SK-N-SH treated with all-trans-retinoic acid at 6 μM for 48 hours (cell line): ENCODE data around the gene PKN2.

Experiments
- ATAC-seq: fragments of 200-7000 bp; cut with Tn5 transposase; 3 replicates; pipeline ENCODE4 v1.9.1; 2020; ENCODE audit warnings: mild to moderate bottlenecking, moderate library complexity
- ARNTL ChIP-seq: fragments of 450-650 bp; formaldehyde crosslinking; IDR thresholded peaks from 2 replicates; pipeline ENCODE4 v1.5.0; 2020; ENCODE audit warnings: low read depth, mild to moderate bottlenecking, moderate library complexity, borderline replicate concordance
- BACH2 ChIP-seq: fragments of 250-450 bp; sonication (Bioruptor Pico); IDR thresholded peaks from 2 replicates; pipeline ENCODE4 v1.9.0; 2021; ENCODE audit warnings: mild to moderate bottlenecking, borderline replicate concordance
- CSDC2 ChIP-seq: fragments of 250-450 bp; sonication (Bioruptor Pico); IDR thresholded peaks from 2 replicates; pipeline ENCODE4 v1.5.0; 2020; ENCODE audit warnings: mild to moderate bottlenecking, moderate library complexity
- ESRRG ChIP-seq: fragments of 250-450 bp; sonication (Bioruptor Pico); IDR thresholded peaks from 2 replicates; pipeline ENCODE4 v1.6.1; 2021; ENCODE audit warnings: mild to moderate bottlenecking
- GLIS3 ChIP-seq: fragments of 250-450 bp; sonication (Bioruptor Pico); IDR thresholded peaks from 2 replicates; pipeline ENCODE4 v1.5.0; 2020; ENCODE audit warnings: mild to moderate bottlenecking, moderate library complexity
- ISL1 ChIP-seq: fragments of 250-450 bp; sonication (Bioruptor Pico); IDR thresholded peaks from 2 replicates; pipeline ENCODE4 v2.1.2; 2022; ENCODE audit warnings: mild to moderate bottlenecking, moderate library complexity
- PPARA ChIP-seq: fragments of 250-450 bp; sonication (Bioruptor Pico); IDR thresholded peaks from 2 replicates; pipeline ENCODE4 v1.5.0; 2020; ENCODE audit warnings: mild to moderate bottlenecking, borderline replicate concordance
- SNAI2 ChIP-seq: fragments of 250-450 bp; sonication (Bioruptor Pico); IDR thresholded peaks from 2 replicates; pipeline ENCODE4 v1.5.0; 2020; ENCODE audit warnings: mild to moderate bottlenecking, moderate library complexity
- TCF4 ChIP-seq: fragments of 250-450 bp; sonication (Bioruptor Pico); IDR thresholded peaks from 2 replicates; pipeline ENCODE4 v1.8.0; 2021; ENCODE audit warnings: mild to moderate bottlenecking, moderate library complexity, borderline replicate concordance
- TOX ChIP-seq: fragments of 250-450 bp; sonication (Bioruptor Pico); IDR thresholded peaks from 2 replicates; pipeline ENCODE4 v1.8.0; 2021; ENCODE audit warnings: mild to moderate bottlenecking, moderate library complexity, borderline replicate concordance
- ZC3H10 ChIP-seq: fragments of 250-450 bp; sonication (Bioruptor Pico); IDR thresholded peaks from 2 replicates; pipeline ENCODE4 v1.5.1; 2021; ENCODE audit warnings: mild to moderate bottlenecking, moderate library complexity
- ZFP30 ChIP-seq: fragments of 450-650 bp; formaldehyde crosslinking; IDR thresholded peaks from 2 replicates; pipeline ENCODE4 v1.5.0; 2022; ENCODE audit warnings: mild to moderate bottlenecking, moderate library complexity
- ZNF565 ChIP-seq: fragments of 450-650 bp; formaldehyde crosslinking; conservative IDR thresholded peaks from 2 replicates; pipeline ENCODE4 v1.5.0; 2020; ENCODE audit warnings: low read depth, mild to moderate bottlenecking, moderate library complexity
- ZNF70 ChIP-seq: fragments of 450-650 bp; formaldehyde crosslinking; IDR thresholded peaks from 2 replicates; pipeline ENCODE4 v1.5.0; 2020; ENCODE audit warnings: mild to moderate bottlenecking, moderate library complexity
- ZNF8 ChIP-seq: fragments of 450-650 bp; formaldehyde crosslinking; IDR thresholded peaks from 2 replicates; pipeline ENCODE4 v1.5.0; 2020; ENCODE audit warnings: mild to moderate bottlenecking, moderate library complexity
- TF ChIP-seq, protein P1 (sequence below): fragments of 250-450 bp; sonication (Bioruptor Pico); IDR thresholded peaks from 2 replicates; pipeline ENCODE4 v1.5.1; 2021; ENCODE audit warnings: mild to moderate bottlenecking, moderate library complexity
- TF ChIP-seq, protein P2 (sequence below): fragments of 250-450 bp; sonication (Bioruptor Pico); IDR thresholded peaks from 2 replicates; pipeline ENCODE4 v1.5.1; 2020; ENCODE audit warnings: low read depth, mild to moderate bottlenecking, moderate library complexity
- TF ChIP-seq, protein P3 (sequence below): fragments of 250-450 bp; sonication (Bioruptor Pico); IDR thresholded peaks from 2 replicates; pipeline ENCODE4 v1.8.0; 2020; ENCODE audit warnings: mild to moderate bottlenecking, moderate library complexity, borderline replicate concordance
- TF ChIP-seq, protein P4 (sequence below): fragments of 250-450 bp; sonication (Bioruptor Pico); IDR thresholded peaks from 2 replicates; pipeline ENCODE4 v1.8.0; 2021; ENCODE audit warnings: low read depth, mild to moderate bottlenecking, moderate library complexity, borderline replicate concordance
- TF ChIP-seq, protein P5 (sequence below): fragments of 250-450 bp; sonication (Bioruptor Pico); IDR thresholded peaks from 2 replicates; pipeline ENCODE4 v1.5.0; 2020; ENCODE audit warnings: mild to moderate bottlenecking, moderate library complexity

PKN2 gene

DNA sequence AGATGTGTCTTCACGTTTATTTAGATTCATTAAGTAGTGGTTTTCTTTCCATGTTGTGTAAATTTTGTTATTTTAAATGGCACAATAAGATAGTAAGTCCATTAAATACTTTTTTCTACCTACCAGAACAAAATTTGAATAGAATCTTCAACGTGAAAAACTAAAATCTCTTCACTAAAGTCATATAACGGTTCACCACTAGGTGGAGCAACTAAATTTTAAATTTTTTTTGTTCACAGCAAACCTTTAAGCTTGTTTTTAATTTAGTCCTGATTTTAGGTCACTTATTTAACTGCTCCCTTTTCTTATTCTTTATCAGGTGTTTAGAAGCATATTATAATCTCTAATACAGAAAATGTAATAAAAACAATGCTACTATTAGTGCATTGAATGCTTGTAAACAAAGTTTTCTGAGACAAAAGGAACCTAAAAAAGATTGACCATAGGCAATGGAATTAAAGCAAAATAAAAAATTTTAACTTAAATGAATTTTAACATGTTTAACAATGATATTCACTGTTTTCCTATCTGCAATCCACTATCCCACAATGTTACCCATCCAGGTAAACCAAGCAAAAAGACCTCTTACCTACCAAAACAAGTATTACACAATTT, 28.3 kb upstream of the PKN2 start:
- no peak for ATAC-seq
- TF ChIP-seq ZC3H10 = no peak
- no peak for TF ChIP-seq CSDC2 (CRISPR knock-in tag)
- TF ChIP-seq, protein P1, sequence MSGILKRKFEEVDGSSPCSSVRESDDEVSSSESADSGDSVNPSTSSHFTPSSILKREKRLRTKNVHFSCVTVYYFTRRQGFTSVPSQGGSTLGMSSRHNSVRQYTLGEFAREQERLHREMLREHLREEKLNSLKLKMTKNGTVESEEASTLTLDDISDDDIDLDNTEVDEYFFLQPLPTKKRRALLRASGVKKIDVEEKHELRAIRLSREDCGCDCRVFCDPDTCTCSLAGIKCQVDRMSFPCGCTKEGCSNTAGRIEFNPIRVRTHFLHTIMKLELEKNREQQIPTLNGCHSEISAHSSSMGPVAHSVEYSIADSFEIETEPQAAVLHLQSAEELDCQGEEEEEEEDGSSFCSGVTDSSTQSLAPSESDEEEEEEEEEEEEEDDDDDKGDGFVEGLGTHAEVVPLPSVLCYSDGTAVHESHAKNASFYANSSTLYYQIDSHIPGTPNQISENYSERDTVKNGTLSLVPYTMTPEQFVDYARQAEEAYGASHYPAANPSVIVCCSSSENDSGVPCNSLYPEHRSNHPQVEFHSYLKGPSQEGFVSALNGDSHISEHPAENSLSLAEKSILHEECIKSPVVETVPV (CRISPR knock-in tag) = no peak
- no peak for TF ChIP-seq ARNTL (CRISPR knock-in tag)
- TF ChIP-seq, protein P2, sequence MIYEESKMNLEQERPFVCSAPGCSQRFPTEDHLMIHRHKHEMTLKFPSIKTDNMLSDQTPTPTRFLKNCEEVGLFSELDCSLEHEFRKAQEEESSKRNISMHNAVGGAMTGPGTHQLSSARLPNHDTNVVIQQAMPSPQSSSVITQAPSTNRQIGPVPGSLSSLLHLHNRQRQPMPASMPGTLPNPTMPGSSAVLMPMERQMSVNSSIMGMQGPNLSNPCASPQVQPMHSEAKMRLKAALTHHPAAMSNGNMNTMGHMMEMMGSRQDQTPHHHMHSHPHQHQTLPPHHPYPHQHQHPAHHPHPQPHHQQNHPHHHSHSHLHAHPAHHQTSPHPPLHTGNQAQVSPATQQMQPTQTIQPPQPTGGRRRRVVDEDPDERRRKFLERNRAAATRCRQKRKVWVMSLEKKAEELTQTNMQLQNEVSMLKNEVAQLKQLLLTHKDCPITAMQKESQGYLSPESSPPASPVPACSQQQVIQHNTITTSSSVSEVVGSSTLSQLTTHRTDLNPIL (CRISPR knock-in tag) = no peak
- TF ChIP-seq ESRRG = no peak
- TF ChIP-seq TCF4 = no peak
- TF ChIP-seq TOX (CRISPR knock-in tag) = no peak
- no peak for TF ChIP-seq BACH2 (CRISPR knock-in tag)

DNA sequence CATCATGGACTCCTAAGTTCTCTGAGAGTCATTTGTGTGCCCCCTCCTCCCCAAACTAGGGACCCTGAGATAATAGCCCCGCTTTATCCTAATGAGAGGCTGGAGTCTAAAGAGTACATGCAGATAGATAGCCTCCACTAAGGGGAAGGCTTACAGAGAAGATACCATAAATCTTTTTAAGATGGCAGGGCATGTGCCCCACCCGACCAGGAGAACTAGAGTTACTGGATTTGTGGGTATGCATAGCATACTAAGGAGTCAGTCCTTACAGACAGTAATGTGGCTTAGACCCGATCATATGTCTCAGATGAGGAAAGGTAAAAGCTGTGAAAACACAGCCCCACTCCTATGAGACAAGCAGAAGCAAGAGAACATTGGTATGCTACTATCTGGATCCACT, 25.7 kb upstream of the PKN2 start:
- no peak for ATAC-seq
- TF ChIP-seq ZNF8 (CRISPR knock-in tag) = no peak
- TF ChIP-seq, protein P3, sequence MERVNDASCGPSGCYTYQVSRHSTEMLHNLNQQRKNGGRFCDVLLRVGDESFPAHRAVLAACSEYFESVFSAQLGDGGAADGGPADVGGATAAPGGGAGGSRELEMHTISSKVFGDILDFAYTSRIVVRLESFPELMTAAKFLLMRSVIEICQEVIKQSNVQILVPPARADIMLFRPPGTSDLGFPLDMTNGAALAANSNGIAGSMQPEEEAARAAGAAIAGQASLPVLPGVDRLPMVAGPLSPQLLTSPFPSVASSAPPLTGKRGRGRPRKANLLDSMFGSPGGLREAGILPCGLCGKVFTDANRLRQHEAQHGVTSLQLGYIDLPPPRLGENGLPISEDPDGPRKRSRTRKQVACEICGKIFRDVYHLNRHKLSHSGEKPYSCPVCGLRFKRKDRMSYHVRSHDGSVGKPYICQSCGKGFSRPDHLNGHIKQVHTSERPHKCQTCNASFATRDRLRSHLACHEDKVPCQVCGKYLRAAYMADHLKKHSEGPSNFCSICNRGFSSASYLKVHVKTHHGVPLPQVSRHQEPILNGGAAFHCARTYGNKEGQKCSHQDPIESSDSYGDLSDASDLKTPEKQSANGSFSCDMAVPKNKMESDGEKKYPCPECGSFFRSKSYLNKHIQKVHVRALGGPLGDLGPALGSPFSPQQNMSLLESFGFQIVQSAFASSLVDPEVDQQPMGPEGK (CRISPR knock-in tag) = no peak
- TF ChIP-seq BACH2 (CRISPR knock-in tag) = no peak
- TF ChIP-seq SNAI2 (CRISPR knock-in tag) = no peak
- no peak for TF ChIP-seq ZNF70 (CRISPR knock-in tag)
- TF ChIP-seq, protein P4, sequence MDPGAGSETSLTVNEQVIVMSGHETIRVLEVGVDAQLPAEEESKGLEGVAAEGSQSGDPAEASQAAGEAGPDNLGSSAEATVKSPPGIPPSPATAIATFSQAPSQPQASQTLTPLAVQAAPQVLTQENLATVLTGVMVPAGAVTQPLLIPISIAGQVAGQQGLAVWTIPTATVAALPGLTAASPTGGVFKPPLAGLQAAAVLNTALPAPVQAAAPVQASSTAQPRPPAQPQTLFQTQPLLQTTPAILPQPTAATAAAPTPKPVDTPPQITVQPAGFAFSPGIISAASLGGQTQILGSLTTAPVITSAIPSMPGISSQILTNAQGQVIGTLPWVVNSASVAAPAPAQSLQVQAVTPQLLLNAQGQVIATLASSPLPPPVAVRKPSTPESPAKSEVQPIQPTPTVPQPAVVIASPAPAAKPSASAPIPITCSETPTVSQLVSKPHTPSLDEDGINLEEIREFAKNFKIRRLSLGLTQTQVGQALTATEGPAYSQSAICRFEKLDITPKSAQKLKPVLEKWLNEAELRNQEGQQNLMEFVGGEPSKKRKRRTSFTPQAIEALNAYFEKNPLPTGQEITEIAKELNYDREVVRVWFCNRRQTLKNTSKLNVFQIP = no peak
- no peak for TF ChIP-seq PPARA
- TF ChIP-seq GLIS3 (CRISPR knock-in tag) = no peak
- no peak for TF ChIP-seq ZNF565 (CRISPR knock-in tag)
- TF ChIP-seq ZC3H10 = no peak
- no peak for TF ChIP-seq ARNTL (CRISPR knock-in tag)
- TF ChIP-seq TOX (CRISPR knock-in tag) = no peak
- TF ChIP-seq, all 23 proteins: peak for 0

DNA sequence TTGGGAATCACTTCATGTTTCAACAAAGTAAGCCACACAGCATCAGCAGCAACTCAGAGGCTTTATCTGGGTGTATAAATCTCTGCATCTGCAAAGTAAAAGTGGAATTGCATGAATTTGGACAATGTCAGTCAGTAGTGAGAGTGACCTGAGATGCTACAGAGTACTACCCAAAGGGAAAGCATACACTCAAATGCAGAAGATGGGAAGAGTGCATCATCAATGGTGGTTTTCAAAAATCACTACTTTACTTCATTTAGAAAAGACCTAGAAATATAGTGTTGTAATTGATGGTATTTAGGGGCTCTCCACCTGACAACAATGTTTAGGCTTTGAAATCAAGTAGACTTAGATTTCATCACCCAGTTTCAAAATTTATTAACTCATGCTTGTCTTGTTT, 24.5 kb upstream of the PKN2 start:
- TF ChIP-seq, protein P2 (CRISPR knock-in tag) = no peak
- TF ChIP-seq BACH2 (CRISPR knock-in tag) (no peak), ISL1 (no peak), GLIS3 (CRISPR knock-in tag) (no peak), ZNF8 (CRISPR knock-in tag) (no peak), PPARA (no peak), ZNF565 (CRISPR knock-in tag) (no peak), CSDC2 (CRISPR knock-in tag) (no peak), ZFP30 (CRISPR knock-in tag) (no peak)
- TF ChIP-seq, protein P1 (CRISPR knock-in tag) = no peak
- TF ChIP-seq, protein P5, sequence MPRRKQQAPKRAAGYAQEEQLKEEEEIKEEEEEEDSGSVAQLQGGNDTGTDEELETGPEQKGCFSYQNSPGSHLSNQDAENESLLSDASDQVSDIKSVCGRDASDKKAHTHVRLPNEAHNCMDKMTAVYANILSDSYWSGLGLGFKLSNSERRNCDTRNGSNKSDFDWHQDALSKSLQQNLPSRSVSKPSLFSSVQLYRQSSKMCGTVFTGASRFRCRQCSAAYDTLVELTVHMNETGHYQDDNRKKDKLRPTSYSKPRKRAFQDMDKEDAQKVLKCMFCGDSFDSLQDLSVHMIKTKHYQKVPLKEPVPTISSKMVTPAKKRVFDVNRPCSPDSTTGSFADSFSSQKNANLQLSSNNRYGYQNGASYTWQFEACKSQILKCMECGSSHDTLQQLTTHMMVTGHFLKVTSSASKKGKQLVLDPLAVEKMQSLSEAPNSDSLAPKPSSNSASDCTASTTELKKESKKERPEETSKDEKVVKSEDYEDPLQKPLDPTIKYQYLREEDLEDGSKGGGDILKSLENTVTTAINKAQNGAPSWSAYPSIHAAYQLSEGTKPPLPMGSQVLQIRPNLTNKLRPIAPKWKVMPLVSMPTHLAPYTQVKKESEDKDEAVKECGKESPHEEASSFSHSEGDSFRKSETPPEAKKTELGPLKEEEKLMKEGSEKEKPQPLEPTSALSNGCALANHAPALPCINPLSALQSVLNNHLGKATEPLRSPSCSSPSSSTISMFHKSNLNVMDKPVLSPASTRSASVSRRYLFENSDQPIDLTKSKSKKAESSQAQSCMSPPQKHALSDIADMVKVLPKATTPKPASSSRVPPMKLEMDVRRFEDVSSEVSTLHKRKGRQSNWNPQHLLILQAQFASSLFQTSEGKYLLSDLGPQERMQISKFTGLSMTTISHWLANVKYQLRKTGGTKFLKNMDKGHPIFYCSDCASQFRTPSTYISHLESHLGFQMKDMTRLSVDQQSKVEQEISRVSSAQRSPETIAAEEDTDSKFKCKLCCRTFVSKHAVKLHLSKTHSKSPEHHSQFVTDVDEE (CRISPR knock-in tag) = no peak
- TF ChIP-seq, protein P3 (CRISPR knock-in tag) = no peak
- TF ChIP-seq, protein P4 = no peak

More for the DNA sequence above, 24.5 kb upstream of the PKN2 start:
- no peak for ATAC-seq
